K562 (cell line): ENCODE results near the gene SLC16A1. TPM values are rescaled to one million over a fixed set of nuclear protein-coding genes. Genes with fewer than 3 reads are reported as not detected.

Experiments
- polyA plus RNA-seq, 8 experiments: library from polyadenylated mRNA; depleted of rRNA in 4 of 8; stranded (reverse) in 5 of 8; unstranded in 3 of 8; fragments of >200 nt; fragmentation: Nextera tagmentation in 2 of 8; fragmentation: Illumina TruSeq in 1 of 8; extraction: Ambion mirVana in 2 of 8; extraction: Trizol in 1 of 8; gene quantifications; 2 replicates each; pipeline versions ENCODE4 v1.2.1 to v1.2.3, GENCODE V29; 2011 to 2014; ENCODE audit warnings: inconsistent platforms in 1 of 8, missing spikeins in 1 of 8
- small RNA-seq: library from RNA; depleted of rRNA; stranded (forward); fragments of <200 nt; gene quantifications from one replicate; pipeline ENCODE3, GENCODE V24; 2014
- total RNA-seq, 7 experiments: library from RNA; depleted of rRNA in 6 of 7; stranded (reverse); fragments of >200 nt in 6 of 7; fragmentation: Illumina TruSeq in 2 of 7; extraction: Trizol in 2 of 7; gene quantifications; 2 replicates each; pipeline versions ENCODE4 v1.2.1 to v1.2.3, GENCODE V29; 2011 to 2021; ENCODE audit warnings: low replicate concordance in 1 of 7

Gene SLC16A1
- total and polyA plus RNA-seq, 9 of the 15 experiments (the other 6 are each of a cell fraction or from before 2014, with no cell fraction given): 73.1 to 244 (median 117) TPM

Small RNA genes lying within 50 kb of the gene (small RNA-seq; reads per million reads assigned to genes)
- gene AL390729.2: not detected

Other genes starting within 250 kb of the SLC16A1 start
- 275 and 287 TPM in 2 replicates for gene RHOC, start 249.1 kb downstream of the SLC16A1 start, total RNA-seq (2014; rRNA removed)
- 131 and 169 TPM in 2 replicates for gene RHOC, start 249.1 kb downstream of the SLC16A1 start, total RNA-seq (2014; rRNA removed; fragmentation: Illumina TruSeq; extraction: Trizol)
- 200 and 204 TPM in 2 replicates for gene RHOC, start 249.1 kb downstream of the SLC16A1 start, total RNA-seq (2015; rRNA removed; fragmentation: Illumina TruSeq; extraction: Trizol)
- gene RHOC, start 249.1 kb downstream of the SLC16A1 start, total RNA-seq (2021): 186 and 203 TPM in 2 replicates
- 364 and 370 TPM in 2 replicates for gene RHOC, start 249.1 kb downstream of the SLC16A1 start, polyA plus RNA-seq (2011; rRNA removed)
- 336 and 344 TPM in 2 replicates for gene RHOC, start 249.1 kb downstream of the SLC16A1 start, polyA plus RNA-seq (2014; fragmentation: Illumina TruSeq; extraction: Trizol)
- 10 to 100 TPM; 35.2 to 82.7 TPM for gene RHOC, start 249.1 kb downstream of the SLC16A1 start, polyA plus RNA-seq (2014; fragmentation: Nextera tagmentation; extraction: Ambion mirVana)
- 248 and 267 TPM in 2 replicates for gene RHOC, start 249.1 kb downstream of the SLC16A1 start, polyA plus RNA-seq (2014; rRNA removed)
- gene PPM1J, start 240.9 kb downstream of the SLC16A1 start, total RNA-seq (2014; rRNA removed): 6.0 and 6.5 TPM in 2 replicates
- 1.2 and 1.3 TPM in 2 replicates for gene PPM1J, start 240.9 kb downstream of the SLC16A1 start, total RNA-seq (2014; rRNA removed; fragmentation: Illumina TruSeq; extraction: Trizol)
- gene PPM1J, start 240.9 kb downstream of the SLC16A1 start, total RNA-seq (2015; rRNA removed; fragmentation: Illumina TruSeq; extraction: Trizol): 0.98 and 1.1 TPM in 2 replicates
- gene PPM1J, start 240.9 kb downstream of the SLC16A1 start, total RNA-seq (2021): 5.1 and 7.1 TPM in 2 replicates
- gene PPM1J, start 240.9 kb downstream of the SLC16A1 start, polyA plus RNA-seq (2011; rRNA removed): 10.5 and 18.4 TPM in 2 replicates
- gene PPM1J, start 240.9 kb downstream of the SLC16A1 start, polyA plus RNA-seq (2014; fragmentation: Illumina TruSeq; extraction: Trizol): 4.2 and 5.0 TPM in 2 replicates
- gene PPM1J, start 240.9 kb downstream of the SLC16A1 start, polyA plus RNA-seq (2014; fragmentation: Nextera tagmentation; extraction: Ambion mirVana): under 1 TPM; 0.25 to 0.31 TPM
- gene PPM1J, start 240.9 kb downstream of the SLC16A1 start, polyA plus RNA-seq (2014; rRNA removed): 8.2 and 8.5 TPM in 2 replicates
- 6.2 and 11.8 TPM in 2 replicates for gene LRIG2, start 117.0 kb upstream of the SLC16A1 start, total RNA-seq (2014; rRNA removed)
- gene LRIG2, start 117.0 kb upstream of the SLC16A1 start, total RNA-seq (2014; rRNA removed; fragmentation: Illumina TruSeq; extraction: Trizol): 17.9 and 23.7 TPM in 2 replicates
- 19.7 and 22.4 TPM in 2 replicates for gene LRIG2, start 117.0 kb upstream of the SLC16A1 start, total RNA-seq (2015; rRNA removed; fragmentation: Illumina TruSeq; extraction: Trizol)
- 13.7 and 15.6 TPM in 2 replicates for gene LRIG2, start 117.0 kb upstream of the SLC16A1 start, total RNA-seq (2021)
- gene LRIG2, start 117.0 kb upstream of the SLC16A1 start, polyA plus RNA-seq (2011; rRNA removed): 28.1 and 28.5 TPM in 2 replicates
- 10.1 and 12.4 TPM in 2 replicates for gene LRIG2, start 117.0 kb upstream of the SLC16A1 start, polyA plus RNA-seq (2014; fragmentation: Illumina TruSeq; extraction: Trizol)
- gene LRIG2, start 117.0 kb upstream of the SLC16A1 start, polyA plus RNA-seq (2014; fragmentation: Nextera tagmentation; extraction: Ambion mirVana): 1 to 10 TPM; 1.8 to 3.3 TPM
- 8.5 and 11.5 TPM in 2 replicates for gene LRIG2, start 117.0 kb upstream of the SLC16A1 start, polyA plus RNA-seq (2014; rRNA removed)